ENCODE results near the gene FAM20A.

The FAM20A gene

GRCh38 chr17:68598545-68598961, 2.6 kb downstream of the FAM20A start:
- no peak for DNase-seq (ENCODE audit: low spot score)
- no peak for TF ChIP-seq CTCF (IDR thresholded peaks at IDR 0.05; ENCODE audit: borderline replicate concordance, control extremely low read depth, extremely low read depth, insufficient read depth, missing control alignments)
- in situ Hi-C loops (cut with MboI; ENCODE audit: low sequenced_read_pairs, unreplicated experiment), result no loop called here

- no peak for TF ChIP-seq CTCF (IDR thresholded peaks at IDR 0.05; ENCODE audit: borderline replicate concordance, control extremely low read depth, extremely low read depth, insufficient read depth, missing control alignments)
- no peak for DNase-seq (ENCODE audit: low spot score)
- in situ Hi-C loops (cut with MboI; ENCODE audit: low sequenced_read_pairs, unreplicated experiment), result no loop called here
Observed at GRCh38 chr17:68598074-68598473, 3.1 kb downstream of the FAM20A start.

- no peak for DNase-seq (ENCODE audit: low spot score)
- TF ChIP-seq CTCF (IDR thresholded peaks at IDR 0.05; ENCODE audit: borderline replicate concordance, control extremely low read depth, extremely low read depth, insufficient read depth, missing control alignments), result no peak
- in situ Hi-C loops (cut with MboI; ENCODE audit: low sequenced_read_pairs, unreplicated experiment), result no loop called here
Observed at GRCh38 chr17:68596411-68596945, 4.7 kb downstream of the FAM20A start.

GRCh38 chr17:68595986-68596385, 5.2 kb downstream of the FAM20A start:
- in situ Hi-C loops (cut with MboI; ENCODE audit: low sequenced_read_pairs, unreplicated experiment), result no loop called here

GRCh38 chr17:68595496-68595895, 5.7 kb downstream of the FAM20A start:
- in situ Hi-C loops (cut with MboI; ENCODE audit: low sequenced_read_pairs, unreplicated experiment), result no loop called here
- TF ChIP-seq CTCF (IDR thresholded peaks at IDR 0.05; ENCODE audit: borderline replicate concordance, control extremely low read depth, extremely low read depth, insufficient read depth, missing control alignments), result no peak
- DNase-seq (ENCODE audit: low spot score), result no peak

More at GRCh38 chr17:68595986-68596385, 5.2 kb downstream of the FAM20A start:
- DNase-seq (ENCODE audit: low spot score), result no peak
- TF ChIP-seq CTCF (IDR thresholded peaks at IDR 0.05; ENCODE audit: borderline replicate concordance, control extremely low read depth, extremely low read depth, insufficient read depth, missing control alignments), result no peak

- in situ Hi-C loops (cut with MboI; ENCODE audit: low sequenced_read_pairs, unreplicated experiment), result no loop called here
- DNase-seq (ENCODE audit: low spot score), result no peak
- no peak for TF ChIP-seq CTCF (IDR thresholded peaks at IDR 0.05; ENCODE audit: borderline replicate concordance, control extremely low read depth, extremely low read depth, insufficient read depth, missing control alignments)
Observed at GRCh38 chr17:68594552-68594951, 6.6 kb downstream of the FAM20A start.
